ENCODE data around the gene KMT2C.
"Not testable (repeated sequence)": the region's sequence is repeated elsewhere in the genome, so short reads cannot be mapped to it uniquely, and the experiment has no call there.

KMT2C gene

DNA sequence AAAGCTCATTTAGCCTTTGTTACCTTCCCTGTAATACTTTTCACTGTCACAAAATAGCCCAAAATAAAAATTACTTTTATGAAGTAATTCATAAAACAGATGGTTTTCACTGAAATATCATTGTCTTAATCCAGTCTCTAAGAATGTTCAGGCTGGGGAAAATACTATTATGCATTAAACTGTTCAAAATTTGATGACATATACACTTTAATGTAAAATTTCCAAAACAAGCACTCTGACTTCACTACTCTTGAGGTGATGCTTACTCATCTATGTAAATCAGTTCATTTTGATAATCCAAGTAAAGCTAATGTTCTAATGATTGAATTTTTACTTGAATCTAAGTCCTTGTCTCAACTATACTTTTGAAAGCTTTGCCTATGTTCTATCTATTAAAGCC, 127.9 kb downstream of the KMT2C start:
- DNase-seq (ENCODE audit: low read depth), result no peak

DNA sequence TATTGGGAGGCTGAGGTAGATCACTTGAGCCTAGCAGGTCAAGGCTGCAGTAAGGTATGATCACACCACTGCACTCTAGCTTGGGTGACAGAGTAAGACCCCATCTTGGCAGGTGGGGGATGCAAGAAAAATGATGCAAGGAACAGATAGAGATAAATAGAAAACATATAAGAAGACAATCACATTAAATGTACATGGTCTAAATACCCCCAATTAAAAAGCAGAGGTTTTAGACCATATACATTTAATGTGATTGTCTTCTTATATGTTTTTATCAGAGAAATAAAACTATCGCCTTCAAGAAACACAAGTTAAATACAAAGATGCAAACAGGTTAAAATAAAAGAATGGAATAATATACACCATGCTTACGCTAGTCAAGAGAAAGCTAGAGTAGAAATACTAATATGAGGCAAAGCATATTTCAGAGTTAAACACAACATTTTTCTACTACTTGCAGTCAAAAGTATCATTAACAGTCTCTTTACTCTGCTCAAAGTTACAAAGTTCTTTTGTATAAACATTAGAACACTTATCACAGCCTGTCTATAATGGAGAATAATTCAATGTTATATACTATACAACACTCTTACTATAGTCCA, 136.2 kb downstream of the KMT2C start:
- not testable (repeated sequence) for DNase-seq (ENCODE audit: low read depth)

DNA sequence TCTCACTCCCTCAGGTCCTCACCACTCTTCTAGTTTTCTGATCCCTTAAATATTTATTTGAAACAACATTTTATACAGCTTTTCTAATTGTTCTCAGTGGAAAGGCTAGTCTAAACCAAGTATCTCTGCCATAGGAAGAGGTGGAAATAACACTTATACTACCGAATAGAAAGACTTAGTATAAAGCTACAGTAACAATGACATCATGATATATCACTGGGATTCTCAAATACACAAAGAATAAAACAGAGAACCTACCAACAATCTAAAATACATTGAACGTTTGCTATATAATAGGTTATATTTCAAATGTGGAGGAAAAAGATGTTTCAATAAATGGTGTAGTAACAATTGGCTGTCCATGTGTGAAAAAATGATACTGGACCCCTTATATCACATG, 142.9 kb downstream of the KMT2C start:
- no peak for DNase-seq (ENCODE audit: low read depth)

DNA sequence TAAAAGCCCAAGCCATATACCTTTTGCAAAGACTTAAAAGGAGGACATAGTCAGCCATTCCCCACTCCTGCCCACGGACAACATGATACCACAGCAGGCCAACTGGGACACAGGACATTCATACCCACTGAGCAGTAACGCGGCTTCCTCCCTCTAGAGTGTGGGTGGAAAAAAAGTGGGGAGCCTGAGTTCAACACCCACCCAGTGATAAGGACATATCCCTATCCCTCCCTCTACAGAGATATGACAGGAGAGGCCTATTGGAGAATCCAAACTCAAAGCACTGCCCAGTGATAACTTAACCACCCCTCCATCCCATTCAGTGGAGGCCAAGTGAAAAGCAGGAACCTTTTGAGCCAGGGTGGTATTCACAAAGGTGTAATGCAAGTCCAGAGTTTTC, 148.8 kb downstream of the KMT2C start:
- not testable (repeated sequence) for DNase-seq (ENCODE audit: low read depth)

DNA sequence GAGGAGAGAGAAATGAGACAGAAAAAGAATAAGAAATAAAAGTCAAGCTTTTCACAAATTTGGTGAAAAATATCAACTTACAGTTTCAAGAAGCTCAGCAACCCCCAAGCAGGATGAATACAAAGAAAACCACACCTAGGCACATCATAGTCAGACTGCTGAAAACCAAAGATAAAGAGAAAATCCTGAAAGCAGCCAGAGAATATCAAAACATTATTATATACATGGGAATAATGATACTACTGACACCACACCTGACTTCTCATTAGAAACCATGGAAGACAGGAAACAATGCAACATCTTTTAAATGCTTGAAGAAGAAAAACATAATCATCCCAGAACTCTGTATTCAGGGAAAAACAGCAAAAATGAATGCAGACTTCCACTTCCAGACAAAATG, 149.6 kb downstream of the KMT2C start:
- not testable (repeated sequence) for DNase-seq (ENCODE audit: low read depth)

DNA sequence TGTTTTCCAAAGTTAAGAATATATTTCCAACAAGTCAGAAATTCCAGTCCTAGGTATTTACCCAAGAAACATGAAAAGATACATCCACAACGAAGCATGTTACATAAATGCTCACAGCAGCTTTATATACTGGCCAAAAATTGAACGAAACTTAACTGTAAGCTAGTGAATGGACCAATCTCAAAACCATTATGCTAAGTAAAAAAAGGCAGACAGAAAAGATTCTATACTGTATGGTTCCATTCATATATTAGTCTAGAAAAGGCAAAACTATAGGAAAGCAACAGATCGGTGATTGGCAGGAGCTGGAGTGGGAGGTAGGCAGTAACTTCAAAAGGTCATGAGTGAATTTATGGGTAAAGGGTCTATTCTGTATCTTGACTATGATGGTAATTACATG, 150.8 kb downstream of the KMT2C start:
- not testable (repeated sequence) for DNase-seq (ENCODE audit: low read depth)

DNA sequence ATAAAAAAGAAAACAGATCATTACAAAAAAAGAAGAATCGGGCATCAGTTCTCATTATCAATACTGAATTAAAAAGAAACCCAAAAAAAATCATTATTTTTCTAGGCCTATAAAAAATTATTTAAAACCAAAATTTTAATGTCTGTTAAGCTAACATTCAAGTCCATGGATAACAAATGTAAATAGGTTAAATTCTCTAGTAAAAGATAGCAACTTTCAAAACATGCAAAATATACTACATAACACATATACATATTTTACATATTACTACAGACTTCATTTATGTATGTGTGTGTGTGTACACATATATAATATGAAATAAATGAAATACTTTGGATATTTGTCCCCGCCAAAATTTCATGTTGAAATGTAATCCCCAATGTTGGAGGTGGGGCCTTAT, 158.1 kb downstream of the KMT2C start:
- not testable (repeated sequence) for DNase-seq (ENCODE audit: low read depth)

DNA sequence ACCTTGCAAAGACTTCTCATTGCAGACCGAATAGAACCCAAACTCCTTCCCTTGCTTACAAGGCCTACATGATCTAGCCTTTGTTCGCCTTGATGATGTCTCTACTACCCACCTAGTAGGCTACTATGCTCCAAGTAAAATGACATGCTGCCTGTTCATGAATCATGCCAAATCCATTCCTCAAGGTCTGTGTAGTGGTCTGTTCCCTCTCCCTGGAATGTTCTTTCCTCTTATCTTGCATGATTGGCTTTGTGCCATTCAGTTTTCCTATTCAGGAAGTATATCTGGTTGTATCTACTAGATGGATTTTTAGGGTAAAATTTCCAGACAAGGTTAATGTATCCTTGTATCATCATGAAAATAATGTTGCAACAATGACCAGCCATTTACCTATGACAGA, 165.4 kb downstream of the KMT2C start:
- DNase-seq (ENCODE audit: low read depth), result not testable (repeated sequence)

DNA sequence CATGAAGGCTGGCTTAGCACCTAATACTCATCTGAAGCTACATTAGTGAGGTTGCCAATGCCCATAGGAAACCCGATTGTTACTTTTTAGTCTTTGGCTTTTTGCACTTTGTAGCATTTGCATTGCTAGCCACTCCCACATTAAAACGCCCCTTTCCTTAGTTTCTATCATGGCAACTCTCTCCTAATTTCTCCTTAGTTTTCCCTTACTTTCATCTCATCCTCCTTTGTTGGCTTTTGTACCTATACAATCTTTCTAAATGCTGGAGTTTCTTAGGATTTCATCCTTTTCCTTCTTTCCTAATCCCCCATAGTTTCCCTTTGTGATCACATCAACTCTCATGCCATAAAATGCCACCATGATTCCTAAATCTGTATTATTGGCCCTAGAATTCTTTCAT, 168.9 kb downstream of the KMT2C start:
- not testable (repeated sequence) for DNase-seq (ENCODE audit: low read depth)

DNA sequence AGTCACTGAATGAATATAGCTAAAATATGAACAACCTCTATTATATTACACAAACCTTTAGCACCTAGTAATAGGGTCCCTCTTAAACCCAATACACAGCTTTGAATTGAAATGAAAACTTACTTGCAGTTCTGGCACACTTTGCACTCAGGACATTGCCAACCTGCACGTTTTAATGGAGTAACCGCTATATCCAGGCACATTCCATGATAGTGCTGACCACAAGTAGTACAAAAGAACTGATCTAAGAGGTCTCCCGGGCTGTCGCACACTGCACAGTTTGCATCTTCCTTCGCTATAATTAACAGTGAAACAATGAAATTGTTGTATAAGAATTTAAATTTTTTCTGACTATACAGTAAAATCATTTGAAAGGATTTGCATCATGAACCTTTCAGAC, 170.9 kb downstream of the KMT2C start:
- DNase-seq (ENCODE audit: low read depth), result not testable (repeated sequence)

DNA sequence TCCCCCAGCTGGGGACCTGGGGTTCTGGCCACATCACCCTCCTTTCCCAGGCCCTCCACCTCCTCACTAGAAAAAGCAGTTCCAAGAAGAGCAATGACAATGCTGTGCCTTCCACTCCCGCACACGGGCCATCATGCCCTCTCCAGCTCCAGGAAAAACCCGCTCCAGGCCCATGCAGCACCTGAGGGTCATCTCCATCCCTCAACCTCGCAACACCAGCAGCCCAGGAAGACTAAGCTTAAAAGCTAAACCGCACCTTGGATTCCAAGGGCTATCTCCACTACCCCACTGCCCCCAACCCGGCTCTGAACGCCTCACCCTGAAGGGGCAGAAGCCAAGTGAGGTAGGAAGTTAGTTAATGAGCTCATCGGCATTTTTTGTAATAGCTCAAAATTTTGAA, 173.7 kb downstream of the KMT2C start:
- DNase-seq (ENCODE audit: low read depth), result not testable (repeated sequence)

DNA sequence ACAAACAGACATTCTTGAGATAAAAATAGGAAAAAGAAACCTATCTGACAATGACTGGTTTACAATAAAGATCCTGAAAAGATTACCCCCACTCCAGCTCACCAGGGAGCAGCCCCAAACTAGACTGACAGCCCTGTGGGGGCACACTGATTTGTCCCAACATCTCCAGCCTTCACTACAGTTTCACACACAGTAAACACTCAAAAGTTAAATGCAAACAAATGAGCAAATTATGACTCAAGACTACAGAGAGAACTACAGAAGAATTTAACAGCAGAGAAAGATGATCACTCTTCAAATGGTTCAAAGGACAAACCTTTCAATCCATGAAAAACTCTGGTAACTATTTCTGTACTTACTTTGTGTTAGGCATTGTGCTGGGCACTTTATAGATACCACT, 176.2 kb downstream of the KMT2C start:
- DNase-seq (ENCODE audit: low read depth), result not testable (repeated sequence)

DNA sequence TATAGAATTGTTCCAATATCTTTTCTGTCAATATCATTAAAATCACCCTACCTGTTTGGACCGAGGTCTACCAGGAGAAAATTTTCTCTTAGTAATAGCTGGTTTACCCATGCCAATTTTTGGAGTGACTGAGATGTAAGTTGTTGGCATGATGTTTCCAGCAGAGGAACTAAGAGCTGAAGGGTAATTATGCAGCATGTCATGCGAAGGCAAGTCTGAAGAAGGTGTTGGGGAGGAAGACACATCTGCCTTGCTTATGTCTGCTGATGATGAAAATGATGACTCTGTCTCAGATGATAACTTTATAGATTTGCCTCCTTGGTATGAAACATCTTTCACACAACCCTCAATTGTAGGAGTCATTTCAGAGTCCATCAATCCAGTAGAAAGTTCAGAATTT, 188.0 kb downstream of the KMT2C start:
- DNase-seq (ENCODE audit: low read depth), result not testable (repeated sequence)

DNA sequence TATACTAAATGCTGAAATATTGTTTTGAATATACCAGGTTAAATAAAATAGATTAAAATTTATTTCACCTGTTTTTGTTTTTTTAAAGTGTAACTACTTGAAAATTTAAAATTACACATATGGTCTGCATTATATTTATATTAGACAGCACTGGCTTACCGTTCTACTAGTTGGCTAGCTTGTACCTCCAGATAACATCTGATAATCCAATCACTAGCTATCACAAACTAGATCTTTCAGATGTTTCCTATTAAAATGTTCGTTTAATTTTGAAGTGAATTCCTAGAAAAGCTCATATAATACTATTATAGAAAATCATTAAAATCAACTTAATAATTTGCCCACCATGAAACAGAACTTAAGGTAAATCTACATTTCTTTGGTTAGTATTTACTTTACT, 190.4 kb downstream of the KMT2C start:
- not testable (repeated sequence) for DNase-seq (ENCODE audit: low read depth)

DNA sequence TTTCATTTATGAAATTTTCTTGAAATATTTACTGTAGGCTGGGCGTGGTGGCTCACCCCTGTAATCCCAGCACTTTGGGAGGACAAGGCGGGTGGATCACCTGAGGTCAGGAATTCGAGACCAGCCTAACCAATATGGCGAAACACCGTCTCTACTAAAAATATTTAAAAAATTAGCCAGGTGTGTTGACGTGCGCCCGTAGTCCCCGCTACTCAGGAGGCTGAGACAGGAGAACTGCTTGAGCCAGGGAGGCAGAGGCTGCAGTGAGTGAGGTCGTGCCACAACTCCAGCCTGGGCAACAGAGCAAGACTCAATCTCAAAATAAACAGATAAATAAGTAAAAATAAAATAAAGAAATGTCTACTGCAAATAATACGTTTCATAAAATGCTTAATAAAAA, 192.3 kb downstream of the KMT2C start:
- DNase-seq (ENCODE audit: low read depth), result not testable (repeated sequence)

DNA sequence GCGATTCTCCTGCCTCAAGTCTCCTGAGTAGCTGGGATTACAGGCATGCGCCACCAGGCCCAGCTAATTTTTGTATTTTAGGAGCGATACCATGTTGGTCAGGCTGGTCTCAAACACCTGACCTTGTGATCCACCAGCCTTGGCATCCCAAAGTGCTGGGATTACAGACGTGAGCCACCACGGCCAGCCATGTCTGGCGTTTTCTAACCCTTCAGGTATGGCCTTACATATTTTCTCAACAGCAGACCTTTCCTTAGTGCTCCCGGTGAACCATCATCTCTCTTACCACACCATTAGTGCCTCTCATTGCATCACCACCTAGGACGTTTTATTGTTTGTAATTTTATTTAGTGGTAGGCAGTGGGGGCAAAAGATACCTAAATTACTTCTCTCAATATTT, 194.5 kb downstream of the KMT2C start:
- not testable (repeated sequence) for DNase-seq (ENCODE audit: low read depth)

DNA sequence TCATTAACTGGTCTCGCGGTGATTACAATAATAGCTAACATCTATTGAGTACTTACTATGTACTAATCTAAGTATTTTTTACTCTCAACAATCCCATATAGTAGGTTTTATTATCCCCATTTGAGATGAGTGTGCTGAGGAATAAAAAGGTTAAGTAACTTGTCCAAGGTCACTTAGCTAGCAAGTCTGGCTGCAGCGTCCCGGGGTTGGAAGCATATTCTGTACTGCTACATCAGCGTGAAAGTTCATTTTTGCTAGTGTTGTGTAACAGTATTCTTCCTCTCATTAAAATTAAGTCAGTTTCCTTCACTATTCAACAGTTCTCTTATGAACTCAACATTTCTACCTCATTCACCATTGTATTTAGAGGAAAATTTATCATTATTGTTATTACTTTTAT, 199.5 kb downstream of the KMT2C start:
- not testable (repeated sequence) for DNase-seq (ENCODE audit: low read depth)

DNA sequence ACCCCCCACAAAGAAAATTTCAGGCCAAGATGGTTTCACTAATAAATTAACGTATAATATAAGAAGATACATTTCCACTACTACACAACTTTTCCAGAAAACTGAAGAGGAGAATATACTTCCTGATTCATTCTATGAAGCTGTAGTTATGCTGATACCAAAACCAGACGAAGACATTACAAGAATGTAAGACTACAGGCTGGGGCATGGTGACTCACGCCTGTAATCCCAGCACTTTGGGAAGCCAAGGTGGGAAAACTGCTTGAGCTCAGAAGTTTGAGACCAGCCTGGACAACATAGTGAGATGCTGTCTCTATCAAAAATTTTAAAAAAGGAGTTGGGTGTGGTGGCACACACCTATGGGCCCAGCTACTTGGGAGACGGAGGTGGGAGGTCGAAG, 201.4 kb downstream of the KMT2C start:
- not testable (repeated sequence) for DNase-seq (ENCODE audit: low read depth)

DNA sequence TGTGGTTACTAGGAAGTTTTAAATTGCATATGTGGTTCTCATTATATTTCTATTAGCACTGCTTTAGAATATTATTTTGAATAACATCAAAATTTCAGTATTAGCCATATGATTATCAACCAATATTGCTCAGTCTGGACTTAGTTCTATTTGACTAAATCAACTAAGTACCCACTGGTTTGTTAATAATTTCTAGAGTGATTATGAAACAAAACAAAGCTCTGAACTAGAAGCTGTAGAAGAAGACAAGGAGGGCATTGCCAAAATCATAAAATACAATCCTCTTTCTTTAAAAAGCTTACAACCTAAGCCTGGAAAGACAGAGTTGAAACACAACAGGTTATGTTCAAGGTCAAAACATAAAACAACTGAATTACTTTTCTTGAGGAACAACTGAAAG, 204.7 kb downstream of the KMT2C start:
- no peak for DNase-seq (ENCODE audit: low read depth)

DNA sequence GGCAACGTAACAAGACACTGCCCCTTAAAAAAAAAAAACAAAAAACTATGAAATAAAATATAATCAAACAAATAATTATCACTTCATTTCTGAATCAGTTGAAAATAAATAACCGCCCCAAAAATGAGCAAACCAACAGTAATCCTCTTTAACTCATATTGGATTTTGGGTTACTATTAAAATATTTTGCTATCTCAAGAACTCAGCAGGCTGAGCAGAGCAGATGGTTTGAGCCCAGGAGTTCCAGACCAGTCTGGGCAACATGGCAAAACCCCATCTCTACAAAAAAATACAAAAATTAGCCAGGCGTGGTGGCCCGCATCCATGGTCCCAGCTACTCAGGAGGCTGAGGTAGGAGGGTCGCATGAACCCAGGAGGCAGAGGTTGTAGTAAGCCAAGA, 216.2 kb downstream of the KMT2C start:
- DNase-seq (ENCODE audit: low read depth), result not testable (repeated sequence)

DNA sequence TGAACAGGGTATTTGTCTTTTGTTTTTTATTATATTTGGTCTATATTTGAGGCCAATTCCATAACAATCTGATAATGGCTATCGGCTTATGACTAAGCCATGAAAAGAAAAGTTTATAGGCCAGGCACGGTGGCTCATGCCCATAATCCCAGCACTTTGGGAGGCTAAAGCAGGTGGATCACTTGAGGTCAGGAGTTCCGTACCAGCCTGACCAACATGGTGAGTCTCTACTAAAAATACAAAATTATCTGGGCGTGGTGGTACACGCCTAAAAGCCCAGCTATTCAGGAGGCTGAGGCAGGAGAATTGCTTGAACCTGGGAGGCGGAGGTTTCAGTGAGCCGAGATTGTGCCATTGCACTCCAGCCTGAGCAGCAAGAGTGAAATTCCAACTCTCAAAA, 227.0 kb downstream of the KMT2C start:
- DNase-seq (ENCODE audit: low read depth), result not testable (repeated sequence)

DNA sequence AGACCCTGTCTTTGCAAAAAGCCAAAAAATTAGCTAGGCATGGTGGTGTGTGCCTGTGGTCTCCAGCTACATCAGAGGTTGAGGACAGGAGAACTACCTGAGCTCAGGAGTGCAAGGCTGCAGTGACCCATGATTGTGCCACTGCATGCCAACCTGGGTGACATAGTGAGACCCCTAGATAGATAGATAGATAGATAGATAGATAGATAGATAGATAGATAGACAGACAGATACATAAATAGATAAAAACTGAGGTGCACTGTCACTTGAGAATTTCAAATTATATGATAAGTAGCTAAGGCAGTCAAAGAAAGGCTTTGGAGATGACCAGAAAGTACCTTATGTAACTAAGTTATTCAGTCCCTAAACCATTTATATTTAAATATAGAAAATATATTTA, 231.4 kb downstream of the KMT2C start:
- DNase-seq (ENCODE audit: low read depth), result not testable (repeated sequence)

DNA sequence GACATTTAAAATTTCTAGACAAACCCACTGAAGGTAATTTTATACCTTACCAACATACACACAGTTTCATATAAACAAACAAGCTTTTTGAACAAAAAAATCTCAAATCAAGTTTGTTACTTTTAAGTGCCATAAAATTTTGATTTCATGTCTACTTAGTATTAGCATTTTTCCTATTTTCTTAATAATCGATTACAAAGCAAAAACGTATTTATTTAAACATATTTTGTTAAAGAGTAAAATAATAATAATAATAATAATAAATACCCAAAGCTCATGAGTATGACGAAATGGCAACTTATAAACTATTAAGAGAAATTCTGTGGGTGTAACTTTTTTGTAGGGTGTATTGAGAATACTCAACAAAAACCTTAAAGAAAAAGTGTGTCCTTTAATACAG, 232.7 kb downstream of the KMT2C start:
- no peak for DNase-seq (ENCODE audit: low read depth)

DNA sequence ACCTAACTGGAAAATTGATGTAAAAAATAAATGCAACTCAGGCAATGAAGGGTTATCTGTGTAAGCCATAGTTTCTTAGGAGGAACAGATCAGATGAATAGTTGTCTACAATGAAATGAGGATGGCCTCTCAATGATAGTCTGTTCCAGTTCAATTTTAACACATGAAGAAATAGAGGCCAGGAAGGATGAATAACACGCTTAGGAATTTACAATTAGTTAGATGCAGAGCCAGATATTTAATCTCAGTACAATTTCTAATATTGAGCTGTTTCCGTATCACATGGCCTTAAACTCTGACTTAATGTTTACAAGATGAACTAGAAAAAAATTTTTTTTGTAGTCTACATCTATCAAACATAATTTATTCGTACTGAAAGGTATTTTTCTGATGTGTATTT, 233.7 kb downstream of the KMT2C start:
- DNase-seq (ENCODE audit: low read depth), result peak; percentile 18

DNA sequence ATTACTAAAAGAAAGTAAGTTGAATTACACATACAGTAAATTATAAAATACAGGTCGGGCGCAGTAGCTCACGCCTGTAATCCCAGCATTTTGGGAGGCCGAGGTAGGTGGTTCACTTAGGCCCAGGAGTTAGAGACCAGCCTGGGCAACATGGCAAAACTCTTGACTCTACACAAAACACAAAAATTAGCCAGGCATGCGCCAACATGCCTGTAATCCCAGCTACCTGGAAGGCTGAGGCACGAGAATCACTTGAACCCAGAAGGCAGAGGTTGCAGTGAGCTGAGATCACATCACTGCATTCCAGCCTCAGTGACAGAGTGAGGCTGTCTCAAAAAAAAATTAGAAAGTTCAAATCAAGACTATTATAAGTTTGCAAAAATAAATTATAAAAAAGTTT, 235.4 kb downstream of the KMT2C start:
- DNase-seq (ENCODE audit: low read depth), result no peak
